Body of pancreas (tissue), 4 donors: ENCODE measurements around the gene TST. TPM values are rescaled to one million over a fixed set of nuclear protein-coding genes. Genes with fewer than 3 reads are reported as not detected.

Experiments used
- ATAC-seq: fragments of 150-250 bp; one replicate; pipeline ENCODE4 v1.9.1; 2016
- DNase-seq, 4 donors: peaks; one replicate each; pipeline ENCODE4 v3.0.0-alpha.2; 2019
- H3K27ac ChIP-seq, 4 donors: fragments of 200-600 bp; sonication (generic); 1 replicate in 3 of 4; 2 replicates in 1 of 4; pipeline versions ENCODE4 v1.5.1 to v1.6.1; 2016 to 2019; ENCODE audit warnings: mild to moderate bottlenecking in 1 of 4, mixed read lengths in 1 of 4, moderate library complexity in 1 of 4
- H3K27me3 ChIP-seq, 2 donors: fragments of 200-600 bp; sonication (generic); one replicate each; pipeline ENCODE4 v1.6.0; 2016; ENCODE audit warnings: mild to moderate bottlenecking in 1 of 2
- H3K36me3 ChIP-seq, 2 donors: fragments of 200-600 bp; sonication (generic); replicated peaks in 1 of 2; 2 replicates each; pipeline ENCODE4 v1.5.1; 2016; ENCODE audit warnings: low read depth in 2 of 2; ENCODE audit not compliant: insufficient read depth in 1 of 2
- H3K4me1 ChIP-seq: fragments of 200-600 bp; sonication (generic); one replicate; pipeline ENCODE4 v1.6.0; 2016
- H3K4me3 ChIP-seq, 2 donors: fragments of 200-600 bp; sonication (generic); 1 replicate in 1 of 2; 2 replicates in 1 of 2; pipeline ENCODE4 v1.5.1; 2016 to 2019
- H3K9me3 ChIP-seq, 3 donors: fragments of 200-600 bp; sonication (generic); 1 replicate in 2 of 3; 2 replicates in 1 of 3; pipeline ENCODE4 v1.5.1; 2016
- CTCF ChIP-seq, 7 experiments: fragments of 450-650 bp in 4 of 7; fragments of 200-600 bp in 3 of 7; sonication (generic) in 3 of 7; IDR thresholded peaks; one replicate each; pipeline ENCODE4 v1.5.1; 2016 to 2019; ENCODE audit warnings: antibody characterized with exemption in 7 of 7
- POLR2A ChIP-seq, 3 donors: fragments of 450-650 bp; IDR thresholded peaks; one replicate each; pipeline ENCODE4 v1.6.1; 2016; ENCODE audit warnings: antibody characterized with exemption in 3 of 3, mild to moderate bottlenecking in 2 of 3
- WGBS, 2 donors: methylation state at CpG; one replicate each; pipeline ENCODE4 v1.1.5; 2017; 5-methylcytosine and 5-hydroxymethylcytosine counted together
- intact Hi-C: fragments of 100-400 bp; cut with DNase I; formaldehyde crosslinking; loops from one replicate; pipeline ENCODE4 v1.15.1; 2023
- total RNA-seq, 2 donors: library from RNA; depleted of rRNA; stranded (reverse); fragments of >200 nt; gene quantifications; one replicate each; pipeline ENCODE4 v1.1.0, GENCODE V29; 2016

Gene TST
- total RNA-seq, 2 donors from 2014 or later: 73.8 to 91.1 TPM

GRCh38 chr22:36981247-36981775 is 37.9 kb downstream of the TST start:
- no peak overlapping the region for H3K4me3 ChIP-seq
- ATAC-seq (no peak), DNase-seq (no peak)
- TF ChIP-seq CTCF (IDR thresholded peaks at IDR 0.05) (no peak), POLR2A (IDR thresholded peaks at IDR 0.05) (no peak)
- intact Hi-C loops: no loop called here
- no peaks in the 10 kb centered on the region for H3K36me3 ChIP-seq
- H3K4me1 ChIP-seq: peaks cover 6% of the 10 kb centered on the region
- H3K27ac ChIP-seq: no peak overlapping the region
- H3K27me3 ChIP-seq: no peaks in the 10 kb centered on the region
- WGBS, 2 donors: 70 to 76% methylated on average over 16 of the region's 16 CpGs
- peaks cover 0 to 9% (median 0%) of the 10 kb centered on the region in 3 donors for H3K9me3 ChIP-seq

GRCh38 chr22:36979016-36979910 is 40.0 kb downstream of the TST start:
- Histone ChIP-seq H3K9me3 (no peaks in the 10 kb centered on the region), H3K27ac (no peak overlapping the region), H3K4me3 (no peak overlapping the region), H3K4me1 (peaks cover 6% of the 10 kb centered on the region), H3K36me3 (no peaks in the 10 kb centered on the region), H3K27me3 (no peaks in the 10 kb centered on the region)
- intact Hi-C loops: loop anchor here (5.0 kb wide), 1 partner anchor 107 kb away; no protein-coding TSS in a partner anchor
- WGBS, 2 donors: 59 to 76% methylated on average over 12 to 13 of the region's 13 CpGs
- DNase-seq (no peak), ATAC-seq (no peak)
- no peak for TF ChIP-seq POLR2A (IDR thresholded peaks at IDR 0.05)
- no peak for TF ChIP-seq CTCF (IDR thresholded peaks at IDR 0.05)

- TF ChIP-seq POLR2A (IDR thresholded peaks at IDR 0.05) (no peak), CTCF (IDR thresholded peaks at IDR 0.05) (peak; percentile 86 to 97 (median 97))
- intact Hi-C loops: loop anchor here (5.0 kb wide), 1 partner anchor 106 kb away; no protein-coding TSS in a partner anchor
- no peaks in the 10 kb centered on the region for H3K36me3 ChIP-seq
- peak; percentile 91 to 93 (median 92) for DNase-seq
- WGBS, 2 donors: 7 to 10% methylated on average over 18 of the region's 18 CpGs
- H3K27ac ChIP-seq: peak overlapping the region in 1 of 4 donors; percentile 53
- ATAC-seq: peak; percentile 98
- peaks cover 6% of the 10 kb centered on the region for H3K4me1 ChIP-seq
- H3K27me3 ChIP-seq: no peaks in the 10 kb centered on the region
- no peak overlapping the region for H3K4me3 ChIP-seq
- H3K9me3 ChIP-seq: no peaks in the 10 kb centered on the region
Observed at GRCh38 chr22:36977947-36978660, 41.1 kb downstream of the TST start.

- peaks cover 6% of the 10 kb centered on the region for H3K4me1 ChIP-seq
- ATAC-seq: peak; percentile 60
- DNase-seq: peak; percentile 59 to 81 (median 64)
- H3K9me3 ChIP-seq: no peaks in the 10 kb centered on the region
- intact Hi-C loops: loop anchor here (5.0 kb wide), 1 partner anchor 105 kb away; no protein-coding TSS in a partner anchor
- H3K27ac ChIP-seq: peak overlapping the region in 1 of 4 donors; percentile 53
- 12 to 16% methylated on average over 12 to 13 of the region's 13 CpGs for WGBS, 2 donors
- H3K27me3 ChIP-seq: no peaks in the 10 kb centered on the region
- H3K36me3 ChIP-seq: no peaks in the 10 kb centered on the region
- TF ChIP-seq POLR2A (IDR thresholded peaks at IDR 0.05): no peak
- TF ChIP-seq CTCF (IDR thresholded peaks at IDR 0.05): peak in 4 of 7 experiments; percentile 22 to 46 (median 36)
- H3K4me3 ChIP-seq: no peak overlapping the region
Observed at GRCh38 chr22:36977401-36977861, 41.8 kb downstream of the TST start.
